Hematopoietic multipotent progenitor cell treated with erythropoietin and hydrocortisone succinate and interleukin-3 and kit ligand, for 4 days (in vitro differentiated cells): Measurements from ENCODE around the gene ELMO1.

Experiments used
- DNase-seq: peaks from one replicate; pipeline ENCODE4 v3.0.0-alpha.2; 2015

ELMO1 gene

DNA sequence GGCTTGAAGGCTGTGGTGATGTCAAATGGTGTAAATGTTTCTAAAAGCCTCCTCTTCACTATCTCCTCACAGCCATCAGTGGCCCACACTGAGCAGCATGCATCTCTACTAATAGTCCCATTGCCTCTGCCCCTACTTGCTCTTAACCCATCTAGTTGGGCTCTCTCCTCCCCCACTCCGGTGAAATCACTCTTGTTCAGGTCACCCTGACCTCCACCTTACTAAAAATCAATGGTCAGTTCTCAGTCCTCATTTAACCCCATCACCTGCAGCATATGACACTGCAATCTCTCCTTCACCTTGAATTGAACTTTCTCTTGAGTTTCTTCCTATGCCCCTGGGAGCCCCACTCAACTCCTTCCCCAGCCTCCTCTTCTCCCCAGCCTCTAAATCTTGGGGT lies 369.2 kb downstream of the ELMO1 start:
- no peak for DNase-seq

- peak; percentile 69 for DNase-seq
These were observed 372.0 kb downstream of the ELMO1 start for GRCh38 chr7:37076668-37077067.

DNA sequence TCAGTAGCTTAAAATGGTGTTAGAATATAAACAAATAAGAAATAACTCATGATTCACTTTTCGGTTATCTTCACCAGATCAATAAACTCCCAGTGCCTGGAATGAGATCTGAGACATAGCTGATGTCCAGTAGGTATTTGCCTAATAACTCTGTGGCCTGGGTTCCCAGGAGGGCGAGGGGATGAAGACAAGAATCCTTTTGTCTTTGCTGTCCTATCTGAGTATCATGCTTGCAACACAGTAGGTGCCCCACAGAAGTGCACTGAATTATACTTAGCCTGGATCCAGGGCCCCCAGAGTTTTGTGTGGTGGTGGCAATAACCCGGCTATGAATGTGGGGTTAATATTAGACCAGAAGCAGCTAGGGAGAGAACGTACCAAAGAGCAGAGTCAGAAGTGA lies 374.3 kb downstream of the ELMO1 start:
- no peak for DNase-seq

DNA sequence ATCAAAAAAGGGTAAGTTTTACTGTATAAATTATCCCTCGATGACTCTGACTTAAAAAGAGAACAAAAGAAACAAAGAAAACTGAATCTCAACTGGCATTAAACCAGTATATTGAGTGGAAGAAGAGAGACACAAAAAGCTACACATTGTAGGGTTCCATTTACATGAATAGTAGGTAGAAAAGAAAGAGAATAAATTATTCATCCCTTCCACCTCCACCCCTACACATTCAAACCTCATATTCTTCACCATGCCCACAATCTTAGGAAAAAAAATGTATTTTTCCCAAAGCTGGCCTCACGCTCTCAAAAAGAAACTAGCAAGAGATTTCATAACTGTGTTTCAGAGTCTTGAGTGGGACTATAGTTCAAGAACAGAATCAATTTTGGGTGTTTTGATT lies 377.5 kb downstream of the ELMO1 start:
- no peak for DNase-seq

GRCh38 chr7:37070471-37070870 lies 378.2 kb downstream of the ELMO1 start:
- DNase-seq, result no peak

DNA sequence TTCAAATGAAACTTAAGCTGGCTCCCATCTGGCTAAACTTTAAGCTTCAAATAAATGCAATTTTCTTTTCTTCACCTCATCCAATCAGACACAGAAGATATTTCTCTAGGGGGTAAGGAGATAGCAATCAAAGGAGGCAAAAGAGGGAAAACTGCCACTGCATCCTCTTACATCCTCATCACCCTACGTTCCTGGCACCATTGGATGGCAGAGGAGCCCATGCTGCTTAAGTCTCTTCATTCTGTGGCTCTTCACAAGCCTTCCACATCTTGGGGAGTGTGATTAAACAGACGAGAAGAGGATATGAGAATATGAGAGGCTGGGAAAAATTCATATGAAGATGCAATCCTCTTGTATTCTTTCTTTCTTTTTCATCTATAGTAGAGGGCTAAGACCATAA lies 378.6 kb downstream of the ELMO1 start:
- DNase-seq, result no peak

DNA sequence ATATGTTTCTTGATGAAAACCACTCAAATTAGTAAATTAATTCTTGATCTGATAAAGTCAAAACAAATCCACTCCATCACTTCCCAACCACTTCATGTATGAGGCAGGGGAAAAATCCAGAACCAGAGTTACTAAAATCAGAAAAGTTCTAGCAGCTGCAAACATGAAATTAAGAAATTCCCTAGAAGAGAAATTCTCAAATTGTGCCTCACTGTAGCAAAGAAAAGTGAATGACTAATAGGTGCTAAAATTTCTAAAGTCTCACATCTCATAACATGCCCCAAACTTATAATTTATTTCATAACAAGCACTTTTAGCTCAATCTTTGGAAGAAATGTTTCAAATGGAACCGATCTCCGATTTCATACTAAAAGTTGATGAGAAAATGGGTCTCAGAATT lies 379.3 kb downstream of the ELMO1 start:
- DNase-seq, result no peak

DNA sequence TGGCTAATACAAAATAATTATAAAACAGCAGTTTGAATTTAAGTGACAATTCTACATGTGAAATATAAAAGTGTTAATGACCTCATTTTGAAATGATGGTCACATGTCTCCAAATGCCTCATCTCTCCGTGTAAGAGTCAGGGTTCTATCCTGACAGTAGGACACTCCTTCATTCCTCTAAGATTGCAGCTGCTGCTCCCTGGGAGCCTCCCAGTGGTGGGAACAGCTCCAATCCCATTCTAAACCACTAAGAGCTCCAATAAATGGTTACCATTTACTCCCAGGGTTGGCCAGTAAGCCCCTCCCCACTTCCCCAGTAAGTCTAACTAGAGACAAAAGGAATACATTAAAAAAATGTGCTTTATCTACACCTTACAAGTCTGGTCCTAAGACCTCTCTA lies 379.8 kb downstream of the ELMO1 start:
- no peak for DNase-seq

GRCh38 chr7:37068038-37068437 lies 380.6 kb downstream of the ELMO1 start:
- no peak for DNase-seq

GRCh38 chr7:37065779-37066271 lies 382.8 kb downstream of the ELMO1 start:
- DNase-seq, result peak; percentile 81

- DNase-seq, result no peak
These were observed 386.2 kb downstream of the ELMO1 start for GRCh38 chr7:37062560-37062859.

GRCh38 chr7:37061849-37062559 lies 386.7 kb downstream of the ELMO1 start:
- DNase-seq, result no peak

DNA sequence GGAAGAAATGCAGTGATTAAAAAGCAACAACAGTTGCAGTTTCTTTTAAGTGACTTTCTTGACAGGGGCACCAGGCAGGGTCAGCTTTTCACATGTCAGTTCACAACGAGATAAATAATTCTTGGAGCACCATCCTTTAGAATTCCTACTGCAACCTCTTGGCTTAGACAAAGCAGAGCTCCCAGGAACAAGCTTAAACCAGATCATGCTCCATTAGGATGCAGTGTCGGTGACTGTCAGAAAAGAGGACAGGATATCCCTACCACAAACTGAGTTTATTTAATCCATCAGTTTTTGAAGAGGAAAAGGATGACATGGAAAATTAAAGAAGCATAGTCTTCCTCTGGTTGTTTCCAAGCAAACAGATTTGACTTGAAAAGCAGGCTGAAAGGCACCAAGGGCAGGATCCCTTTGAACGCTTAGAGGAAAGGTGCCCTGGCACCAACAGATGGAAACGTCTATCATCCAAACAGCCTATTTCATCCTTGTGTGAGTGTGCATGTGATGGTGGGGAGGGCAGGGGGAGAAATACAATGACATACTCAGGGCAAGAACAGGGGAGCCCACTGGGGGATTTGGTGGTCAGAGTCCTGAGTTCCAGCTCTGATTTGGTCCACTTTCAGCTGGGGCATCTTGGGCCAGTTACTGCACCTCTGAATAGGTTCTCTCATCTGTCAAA lies 392.3 kb downstream of the ELMO1 start:
- DNase-seq, result no peak

DNA sequence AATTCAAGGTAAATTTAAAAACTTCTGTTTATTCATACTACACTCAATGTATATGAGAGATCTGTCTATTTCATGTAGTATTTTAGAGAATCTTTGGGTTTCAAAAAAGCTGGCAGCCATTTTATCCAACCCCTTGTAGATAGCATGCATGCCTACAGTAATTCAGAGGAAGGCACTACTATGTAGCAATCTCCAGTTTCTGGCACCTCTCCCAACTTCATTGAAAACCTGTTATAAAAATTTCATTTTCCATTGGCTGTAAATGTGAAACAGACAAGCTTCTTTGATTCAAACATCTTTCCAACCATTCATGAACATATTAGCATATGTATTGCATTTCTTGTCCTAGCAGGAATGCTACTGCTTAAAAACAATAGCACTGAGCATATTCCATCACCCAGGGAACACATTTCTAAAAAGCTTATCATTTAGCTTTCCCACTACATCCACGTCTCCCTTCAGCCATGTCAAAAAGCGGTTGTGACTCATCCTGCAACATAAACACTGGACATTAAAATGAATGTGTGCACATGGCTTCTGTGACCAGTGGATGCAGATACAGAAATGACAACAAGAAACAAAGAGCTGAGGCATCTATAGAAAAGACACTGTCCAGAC lies 393.9 kb downstream of the ELMO1 start:
- DNase-seq, result no peak

DNA sequence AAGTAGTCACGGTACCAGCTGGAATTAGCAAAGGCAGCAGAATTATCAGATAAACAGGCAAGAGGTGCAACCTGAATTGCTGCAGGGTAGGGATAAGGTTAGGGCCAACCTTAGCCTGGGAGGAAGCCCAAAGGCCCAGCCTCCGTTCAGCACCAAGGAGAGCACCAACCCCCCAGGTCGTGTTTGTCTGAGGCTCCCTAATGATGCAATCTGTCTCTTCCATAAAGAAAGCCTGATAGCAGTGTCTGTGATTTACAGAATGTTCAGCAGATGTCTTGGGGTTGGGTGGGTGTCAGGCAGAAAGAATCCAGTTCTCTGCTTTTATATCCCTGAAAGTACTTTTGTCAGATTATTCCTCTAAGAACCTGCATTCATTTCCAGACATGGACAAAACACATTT lies 396.0 kb downstream of the ELMO1 start:
- DNase-seq, result peak; percentile 70

- DNase-seq, result no peak
These were observed 397.9 kb downstream of the ELMO1 start for GRCh38 chr7:37050801-37051200.

DNA sequence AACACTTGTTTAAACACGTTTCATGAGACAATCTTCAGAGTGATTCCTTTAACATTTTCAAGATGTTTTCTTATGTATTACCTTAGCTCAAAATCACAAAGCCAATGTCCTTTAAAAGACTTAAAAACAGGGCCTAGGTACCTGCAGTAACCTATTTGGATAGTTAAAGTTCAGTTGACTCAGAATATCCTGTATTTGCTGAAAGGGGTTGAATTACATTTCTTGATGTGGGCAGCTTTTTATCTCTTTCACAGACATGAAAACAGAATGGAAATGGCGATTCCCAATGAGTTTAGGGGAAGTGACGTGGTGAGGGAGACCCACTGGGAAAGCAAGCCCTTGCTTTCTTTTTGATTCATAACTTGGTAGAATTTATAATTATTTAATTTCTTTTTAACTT lies 400.0 kb downstream of the ELMO1 start:
- no peak for DNase-seq

DNA sequence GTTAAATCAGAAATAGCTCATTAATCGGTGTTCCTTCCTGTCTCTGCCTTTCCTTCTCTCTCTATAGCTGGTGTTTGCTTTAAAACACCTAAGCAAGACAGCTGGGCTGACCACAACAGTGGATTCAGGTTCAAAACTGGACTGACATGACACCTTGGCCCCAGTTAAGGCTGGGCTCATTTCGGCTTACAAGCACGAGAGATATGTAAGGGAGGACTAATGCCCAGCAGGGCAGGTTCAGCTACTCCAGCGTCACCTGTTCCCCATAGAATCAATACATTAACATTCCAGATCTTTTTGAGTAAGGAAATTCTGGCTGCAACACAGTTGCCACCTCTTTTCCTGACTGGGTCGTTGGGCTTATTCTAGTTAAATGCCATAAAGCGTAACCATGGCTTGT lies 401.4 kb downstream of the ELMO1 start:
- no peak for DNase-seq

GRCh38 chr7:37046531-37047079 lies 402.1 kb downstream of the ELMO1 start:
- no peak for DNase-seq

- DNase-seq, result peak; percentile 67
These were observed 402.9 kb downstream of the ELMO1 start for GRCh38 chr7:37045681-37046179.

GRCh38 chr7:37041461-37041860 lies 407.2 kb downstream of the ELMO1 start:
- no peak for DNase-seq

DNA sequence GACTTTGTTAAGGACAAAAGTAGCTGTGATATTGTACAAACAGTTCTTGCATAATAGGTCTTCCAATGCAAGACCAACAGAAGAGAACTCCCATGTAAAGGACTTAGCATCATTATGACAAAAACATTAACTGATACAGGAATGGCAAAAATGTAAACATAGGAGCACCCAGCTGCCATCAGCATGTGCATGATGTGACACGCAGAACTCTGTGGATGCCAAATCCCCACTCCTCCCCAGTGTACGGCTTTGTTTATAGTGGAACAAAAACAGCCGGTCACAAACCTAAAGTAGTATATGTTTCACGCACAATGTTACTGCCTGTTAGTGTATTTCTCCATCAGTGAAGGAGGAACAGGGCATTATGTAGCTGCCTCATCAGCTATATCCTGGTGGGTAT lies 408.3 kb downstream of the ELMO1 start:
- DNase-seq, result no peak

- no peak for DNase-seq
These were observed 409.4 kb downstream of the ELMO1 start for GRCh38 chr7:37039131-37039749.
